IMR-90 (cell line): Measurements from ENCODE around the gene PRSS22. TPM values are rescaled to one million over a fixed set of nuclear protein-coding genes. Genes with fewer than 3 reads are reported as not detected.

ENCODE experiments used
- ATAC-seq: fragments of 200-7000 bp; cut with Tn5 transposase; 2 replicates; pipeline ENCODE4 v1.9.1; 2020; ENCODE audit warnings: low read depth, mild to moderate bottlenecking, moderate library complexity
- BruUV-seq: library from RNA; stranded (reverse); fragments of 400-500 nt; replicated peaks from 2 replicates; lab custom pipeline; 2021; lab: Mats Ljungman, UMichigan
- CTCF ChIA-PET: fragments of 300-600 bp; formaldehyde crosslinking; extraction: SDS; loops from one replicate; lab custom pipeline; 2021; ENCODE audit warnings: antibody characterized with exemption; lab: Yijun Ruan, JAX
- POLR2A ChIA-PET: fragments of 300-600 bp; sonication (Branson Sonifier 250); formaldehyde crosslinking; loops from one replicate; lab custom pipeline; 2022; ENCODE audit warnings: antibody characterized with exemption; ENCODE audit not compliant: unreplicated experiment; lab: Charles Lee
- DNase-seq: peaks from one replicate; pipeline ENCODE4 v3.0.0; 2013
- H2AFZ ChIP-seq: replicated peaks from 2 replicates; pipeline ENCODE3; 2013; ENCODE audit warnings: low read length, mild to moderate bottlenecking; ENCODE audit not compliant: poor library complexity
- H2AK5ac ChIP-seq: 2 replicates; pipeline ENCODE4 v1.6.1; 2013; ENCODE audit warnings: low read depth, low read length, inconsistent platforms
- H2AK9ac ChIP-seq: replicated peaks from 2 replicates; pipeline ENCODE3; 2013; ENCODE audit warnings: mild to moderate bottlenecking, low read depth, low read length, moderate library complexity; ENCODE audit not compliant: poor library complexity
- H2BK120ac ChIP-seq: 2 replicates; pipeline ENCODE4 v1.6.1; 2013; ENCODE audit warnings: low read depth, low read length, inconsistent platforms
- H2BK15ac ChIP-seq: 3 replicates; pipeline ENCODE4 v1.6.1; 2013; ENCODE audit warnings: low read depth, low read length, inconsistent platforms
- H2BK20ac ChIP-seq: 2 replicates; pipeline ENCODE4 v1.6.1; 2013; ENCODE audit warnings: low read depth, mild to moderate bottlenecking, inconsistent platforms, low read length, moderate library complexity
- H2BK5ac ChIP-seq: 2 replicates; pipeline ENCODE4 v1.6.1; 2013; ENCODE audit warnings: mild to moderate bottlenecking, low read depth, low read length, inconsistent platforms; ENCODE audit not compliant: poor library complexity, severe bottlenecking
- H3K14ac ChIP-seq: replicated peaks from 2 replicates; pipeline ENCODE4 v1.6.1; 2013; ENCODE audit warnings: low read depth, low read length, inconsistent platforms
- H3K18ac ChIP-seq: 2 replicates; pipeline ENCODE4 v1.6.1; 2013; ENCODE audit warnings: low read depth, low read length, control low read depth
- H3K23ac ChIP-seq: 2 replicates; pipeline ENCODE4 v1.6.1; 2013; ENCODE audit warnings: low read depth, low read length, inconsistent platforms
- H3K27ac ChIP-seq: 2 replicates; pipeline ENCODE4 v1.5.1; 2013; ENCODE audit warnings: mild to moderate bottlenecking, control low read depth, low read length; ENCODE audit not compliant: insufficient read depth
- H3K27me3 ChIP-seq: 2 replicates; pipeline ENCODE4 v1.6.1; 2013; ENCODE audit warnings: low read length; ENCODE audit not compliant: control insufficient read depth, insufficient read depth
- H3K36me3 ChIP-seq: 2 replicates; pipeline ENCODE4 v1.6.1; 2013; ENCODE audit warnings: low read length, mixed read lengths; ENCODE audit not compliant: control insufficient read depth, insufficient read depth
- H3K4ac ChIP-seq: 2 replicates; pipeline ENCODE4 v1.6.1; 2013; ENCODE audit warnings: low read depth, low read length, inconsistent platforms
- H3K4me1 ChIP-seq: 2 replicates; pipeline ENCODE4 v1.6.1; 2013; ENCODE audit warnings: low read length, mixed read lengths; ENCODE audit not compliant: control insufficient read depth, insufficient read depth
- H3K4me2 ChIP-seq: 2 replicates; pipeline ENCODE4 v1.6.1; 2013; ENCODE audit warnings: low read depth, mild to moderate bottlenecking, control low read depth, low read length, moderate library complexity
- H3K4me3 ChIP-seq: 2 replicates; pipeline ENCODE4 v1.5.1; 2013; ENCODE audit warnings: low read depth, mild to moderate bottlenecking, control low read depth, low read length, moderate library complexity; ENCODE audit not compliant: insufficient read depth
- H3K56ac ChIP-seq: 2 replicates; pipeline ENCODE4 v1.6.1; 2013; ENCODE audit warnings: low read length, inconsistent platforms; ENCODE audit not compliant: insufficient read depth; ENCODE audit errors: extremely low read depth
- H3K79me1 ChIP-seq, 2 experiments: 2 replicates each; pipeline ENCODE4 v1.6.1; 2013; ENCODE audit warnings: low read length in 2 of 2, inconsistent platforms in 1 of 2, low read depth in 1 of 2
- H3K9ac ChIP-seq: 2 replicates; pipeline ENCODE4 v1.6.1; 2013; ENCODE audit warnings: low read depth, low read length, control low read depth
- H3K9me1 ChIP-seq: 2 replicates; pipeline ENCODE4 v1.6.1; 2013; ENCODE audit warnings: low read length, inconsistent platforms; ENCODE audit not compliant: insufficient read depth
- H3K9me3 ChIP-seq: 2 replicates; pipeline ENCODE4 v1.6.1; 2013; ENCODE audit warnings: low read length; ENCODE audit not compliant: control insufficient read depth, insufficient read depth
- H4K20me1 ChIP-seq: 2 replicates; pipeline ENCODE4 v1.6.1; 2013; ENCODE audit warnings: low read length, inconsistent platforms; ENCODE audit not compliant: insufficient read depth
- H4K5ac ChIP-seq: 2 replicates; pipeline ENCODE4 v1.6.1; 2013; ENCODE audit warnings: mild to moderate bottlenecking, low read depth, low read length, control low read depth
- H4K8ac ChIP-seq, 2 experiments: 2 replicates each; pipeline ENCODE4 v1.6.1; 2013; ENCODE audit warnings: low read depth in 2 of 2, low read length in 2 of 2, control low read depth in 1 of 2, inconsistent platforms in 1 of 2
- H4K91ac ChIP-seq: 2 replicates; pipeline ENCODE4 v1.6.1; 2013; ENCODE audit warnings: low read depth, low read length, inconsistent platforms; ENCODE audit not compliant: insufficient read depth
- BHLHE40 ChIP-seq: fragments of 150-350 bp; IDR thresholded peaks from 2 replicates; pipeline ENCODE4 v1.6.1; 2016; ENCODE audit warnings: mild to moderate bottlenecking, low read depth, low read length
- CEBPB ChIP-seq: IDR thresholded peaks from 2 replicates; pipeline ENCODE4 v1.6.1; 2012; ENCODE audit warnings: low read depth, low read length, improper control_type of control experiment
- CHD1 ChIP-seq: IDR thresholded peaks from 2 replicates; pipeline ENCODE4 v1.6.1; 2012; ENCODE audit warnings: low read depth, low read length, improper control_type of control experiment
- CTCF ChIP-seq: conservative IDR thresholded peaks from 2 replicates; pipeline ENCODE4 v1.5.1; 2012; ENCODE audit warnings: mild to moderate bottlenecking, low read depth, low read length, improper control_type of control experiment
- FOS ChIP-seq: fragments of 150-350 bp; IDR thresholded peaks from 2 replicates; pipeline ENCODE4 v1.6.1; 2016; ENCODE audit warnings: low read depth, low read length
- MAFK ChIP-seq: IDR thresholded peaks from 2 replicates; pipeline ENCODE4 v1.6.1; 2012; ENCODE audit warnings: low read depth, low read length, improper control_type of control experiment
- MAZ ChIP-seq: IDR thresholded peaks from 2 replicates; pipeline ENCODE4 v1.6.1; 2012; ENCODE audit warnings: low read depth, mild to moderate bottlenecking, low read length, improper control_type of control experiment, moderate library complexity, borderline replicate concordance
- MXI1 ChIP-seq: IDR thresholded peaks from 2 replicates; pipeline ENCODE4 v1.6.1; 2012; ENCODE audit warnings: low read depth, mild to moderate bottlenecking, low read length, moderate library complexity, borderline replicate concordance
- NFE2L2 ChIP-seq: fragments of 150-350 bp; IDR thresholded peaks from 2 replicates; pipeline ENCODE4 v1.6.1; 2016; ENCODE audit warnings: low read depth, mild to moderate bottlenecking, low read length
- POLR2A ChIP-seq: IDR thresholded peaks from 2 replicates; pipeline ENCODE4 v1.6.1; 2012; ENCODE audit warnings: mild to moderate bottlenecking, low read depth, low read length
- RAD21 ChIP-seq: IDR thresholded peaks from 2 replicates; pipeline ENCODE4 v1.6.1; 2012; ENCODE audit warnings: low read length, improper control_type of control experiment
- RCOR1 ChIP-seq: IDR thresholded peaks from 2 replicates; pipeline ENCODE4 v1.6.1; 2012; ENCODE audit warnings: mild to moderate bottlenecking, low read length, improper control_type of control experiment; ENCODE audit not compliant: insufficient replicate concordance
- RFX5 ChIP-seq: IDR thresholded peaks from 2 replicates; pipeline ENCODE4 v1.8.0; 2012; ENCODE audit warnings: low read depth, mild to moderate bottlenecking, low read length, moderate library complexity
- SMC3 ChIP-seq: fragments of 150-350 bp; IDR thresholded peaks from 2 replicates; pipeline ENCODE4 v1.6.1; 2016; ENCODE audit warnings: low read depth, mild to moderate bottlenecking, antibody characterized with exemption, low read length, moderate library complexity
- USF2 ChIP-seq: fragments of 150-350 bp; IDR thresholded peaks from 2 replicates; pipeline ENCODE4 v1.6.1; 2017; ENCODE audit warnings: mild to moderate bottlenecking, antibody characterized with exemption, low read length, low read depth
- WGBS, 2 experiments: methylation state at CpG; one replicate each; pipeline versions ENCODE4 v1.1.5 to v1.1.7; 2013; ENCODE audit warnings: missing lambda C conversion rate in 2 of 2; ENCODE audit not compliant: insufficient read length in 1 of 2; ENCODE audit errors: extremely low coverage in 2 of 2; 5-methylcytosine and 5-hydroxymethylcytosine counted together
- dilution Hi-C: fragments of 300-500 bp; cut with HindIII; formaldehyde crosslinking; loops from one replicate; pipeline ENCODE4 v1.14.3; 2018; ENCODE audit warnings: low sequenced_read_pairs; ENCODE audit not compliant: unreplicated experiment
- in situ Hi-C: fragments of 300-500 bp; cut with MboI; formaldehyde crosslinking; loops from 3 replicates; pipeline ENCODE4 v1.14.3; 2019; ENCODE audit warnings: low sequenced_read_pairs, inconsistent platforms, mixed read lengths
- intact Hi-C: fragments of 100-400 bp; cut with micrococcal nuclease; formaldehyde crosslinking; loops from 2 replicates; pipeline ENCODE4 v1.10.0; 2022
- polyA plus RNA-seq, 3 experiments: library from polyadenylated mRNA; depleted of rRNA; stranded (reverse); fragments of >200 nt; gene quantifications; 2 replicates each; pipeline ENCODE4 v1.2.3, GENCODE V29; 2012; ENCODE audit warnings: low replicate concordance in 1 of 3
- total RNA-seq: library from RNA; depleted of rRNA; stranded (reverse); fragments of >200 nt; gene quantifications from 2 replicates; pipeline ENCODE4 v1.2.3, GENCODE V29; 2012
- TF ChIP-seq, protein P1 (sequence below): fragments of 150-350 bp; IDR thresholded peaks from 2 replicates; pipeline ENCODE4 v1.6.1; 2016; ENCODE audit warnings: low read depth, mild to moderate bottlenecking, low read length, moderate library complexity, borderline replicate concordance

The PRSS22 gene
- total and polyA plus RNA-seq, 2 of the 4 experiments (the other 2 are of a cell fraction), result not detected

GRCh38 chr16:2897110-2897509, 39.1 kb upstream of the PRSS22 start:
- no TSS peak for BruUV-seq
- Histone ChIP-seq H3K56ac (no peak overlapping the region), H3K18ac (no peak overlapping the region), H3K79me1 (peaks cover 6 to 19% of the 10 kb centered on the region in 2 experiments), H3K14ac (no peak overlapping the region), H3K23ac (no peak overlapping the region), H3K4me1 (peaks cover 6% of the 10 kb centered on the region), H2AK9ac (peak overlapping the region; percentile 55), H2BK120ac (no peak overlapping the region), H2BK15ac (no peak overlapping the region), H3K27me3 (no peaks in the 10 kb centered on the region), H3K36me3 (peaks cover 34% of the 10 kb centered on the region), H4K20me1 (peaks cover 10% of the 10 kb centered on the region; the same call in 1 of the 2 replicates), H4K91ac (no peak overlapping the region), H2BK20ac (no peak overlapping the region), H3K4me3 (no peak overlapping the region), H2AFZ (no peak overlapping the region), H3K9ac (no peak overlapping the region), H3K4ac (no peak overlapping the region), H2BK5ac (no peak overlapping the region), H3K27ac (no peak overlapping the region), H3K9me3 (no peaks in the 10 kb centered on the region), H2AK5ac (no peak overlapping the region), H3K4me2 (no peak overlapping the region), H4K5ac (no peak overlapping the region), H4K8ac (no peak overlapping the region), H3K9me1 (peaks cover 7% of the 10 kb centered on the region)
- WGBS, 2 experiments, result 83% methylated on average over 1 of the region's 7 CpGs; no CpG with 5 or more reads in 1 of the 2 experiments
- CTCF ChIA-PET, result no interaction called here
- ATAC-seq, result peak; percentile 53
- dilution Hi-C loops (no loop called here), intact Hi-C loops (no loop called here), in situ Hi-C loops (no loop called here)
- peak; percentile 58 for DNase-seq
- no peak for TF ChIP-seq POLR2A
- no peak for TF ChIP-seq FOS
- no peak for TF ChIP-seq RCOR1
- TF ChIP-seq USF2, result no peak
- no peak for TF ChIP-seq MXI1
- no peak for TF ChIP-seq MAFK
- TF ChIP-seq SMC3, result no peak
- TF ChIP-seq MAZ, result no peak
- no peak for TF ChIP-seq CTCF
- TF ChIP-seq, protein P1, sequence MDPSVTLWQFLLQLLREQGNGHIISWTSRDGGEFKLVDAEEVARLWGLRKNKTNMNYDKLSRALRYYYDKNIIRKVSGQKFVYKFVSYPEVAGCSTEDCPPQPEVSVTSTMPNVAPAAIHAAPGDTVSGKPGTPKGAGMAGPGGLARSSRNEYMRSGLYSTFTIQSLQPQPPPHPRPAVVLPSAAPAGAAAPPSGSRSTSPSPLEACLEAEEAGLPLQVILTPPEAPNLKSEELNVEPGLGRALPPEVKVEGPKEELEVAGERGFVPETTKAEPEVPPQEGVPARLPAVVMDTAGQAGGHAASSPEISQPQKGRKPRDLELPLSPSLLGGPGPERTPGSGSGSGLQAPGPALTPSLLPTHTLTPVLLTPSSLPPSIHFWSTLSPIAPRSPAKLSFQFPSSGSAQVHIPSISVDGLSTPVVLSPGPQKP, result no peak
- no peak for TF ChIP-seq RAD21
- no peak for TF ChIP-seq BHLHE40
- TF ChIP-seq NFE2L2, result no peak
- TF ChIP-seq CEBPB, result no peak
- TF ChIP-seq RFX5, result no peak
- TF ChIP-seq CHD1, result no peak
- POLR2A ChIA-PET, result no interaction called here
